ENCODE results near the gene GPD2.

DNA sequence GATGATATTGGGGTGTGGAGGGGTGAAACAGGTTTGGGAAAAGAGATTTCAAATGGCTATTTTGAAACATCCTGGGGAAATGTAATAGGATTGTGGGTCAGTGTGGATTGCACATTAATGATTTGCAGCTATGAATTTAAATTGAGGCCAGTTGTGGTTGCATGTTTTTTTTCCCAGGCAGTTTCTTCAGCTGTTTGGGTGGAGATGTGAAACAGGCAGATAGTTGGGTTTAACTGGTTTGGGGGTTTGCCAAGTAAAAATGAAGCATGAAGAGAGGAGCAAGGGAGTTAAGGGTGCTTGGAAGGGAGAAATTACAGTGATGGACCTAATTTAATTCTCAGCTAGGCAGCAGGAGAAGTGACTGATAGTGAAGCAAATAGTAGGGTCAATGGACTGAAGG is 16.8 kb downstream of the GPD2 start:
- TF ChIP-seq, protein P1, sequence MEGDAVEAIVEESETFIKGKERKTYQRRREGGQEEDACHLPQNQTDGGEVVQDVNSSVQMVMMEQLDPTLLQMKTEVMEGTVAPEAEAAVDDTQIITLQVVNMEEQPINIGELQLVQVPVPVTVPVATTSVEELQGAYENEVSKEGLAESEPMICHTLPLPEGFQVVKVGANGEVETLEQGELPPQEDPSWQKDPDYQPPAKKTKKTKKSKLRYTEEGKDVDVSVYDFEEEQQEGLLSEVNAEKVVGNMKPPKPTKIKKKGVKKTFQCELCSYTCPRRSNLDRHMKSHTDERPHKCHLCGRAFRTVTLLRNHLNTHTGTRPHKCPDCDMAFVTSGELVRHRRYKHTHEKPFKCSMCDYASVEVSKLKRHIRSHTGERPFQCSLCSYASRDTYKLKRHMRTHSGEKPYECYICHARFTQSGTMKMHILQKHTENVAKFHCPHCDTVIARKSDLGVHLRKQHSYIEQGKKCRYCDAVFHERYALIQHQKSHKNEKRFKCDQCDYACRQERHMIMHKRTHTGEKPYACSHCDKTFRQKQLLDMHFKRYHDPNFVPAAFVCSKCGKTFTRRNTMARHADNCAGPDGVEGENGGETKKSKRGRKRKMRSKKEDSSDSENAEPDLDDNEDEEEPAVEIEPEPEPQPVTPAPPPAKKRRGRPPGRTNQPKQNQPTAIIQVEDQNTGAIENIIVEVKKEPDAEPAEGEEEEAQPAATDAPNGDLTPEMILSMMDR (IDR thresholded peaks at IDR 0.05): no peak
- no peak for TF ChIP-seq POLR2A (IDR thresholded peaks at IDR 0.05)
- no peak for TF ChIP-seq EP300 (IDR thresholded peaks at IDR 0.05)
